ENCODE measurements around the gene ZSCAN21.
A peak's percentile ranks its signal among the peaks of the same experiment; 100 is the strongest.
"Not testable (repeated sequence)": the region's sequence is repeated elsewhere in the genome, so short reads cannot be mapped to it uniquely, and the experiment has no call there.

Gene ZSCAN21

DNA sequence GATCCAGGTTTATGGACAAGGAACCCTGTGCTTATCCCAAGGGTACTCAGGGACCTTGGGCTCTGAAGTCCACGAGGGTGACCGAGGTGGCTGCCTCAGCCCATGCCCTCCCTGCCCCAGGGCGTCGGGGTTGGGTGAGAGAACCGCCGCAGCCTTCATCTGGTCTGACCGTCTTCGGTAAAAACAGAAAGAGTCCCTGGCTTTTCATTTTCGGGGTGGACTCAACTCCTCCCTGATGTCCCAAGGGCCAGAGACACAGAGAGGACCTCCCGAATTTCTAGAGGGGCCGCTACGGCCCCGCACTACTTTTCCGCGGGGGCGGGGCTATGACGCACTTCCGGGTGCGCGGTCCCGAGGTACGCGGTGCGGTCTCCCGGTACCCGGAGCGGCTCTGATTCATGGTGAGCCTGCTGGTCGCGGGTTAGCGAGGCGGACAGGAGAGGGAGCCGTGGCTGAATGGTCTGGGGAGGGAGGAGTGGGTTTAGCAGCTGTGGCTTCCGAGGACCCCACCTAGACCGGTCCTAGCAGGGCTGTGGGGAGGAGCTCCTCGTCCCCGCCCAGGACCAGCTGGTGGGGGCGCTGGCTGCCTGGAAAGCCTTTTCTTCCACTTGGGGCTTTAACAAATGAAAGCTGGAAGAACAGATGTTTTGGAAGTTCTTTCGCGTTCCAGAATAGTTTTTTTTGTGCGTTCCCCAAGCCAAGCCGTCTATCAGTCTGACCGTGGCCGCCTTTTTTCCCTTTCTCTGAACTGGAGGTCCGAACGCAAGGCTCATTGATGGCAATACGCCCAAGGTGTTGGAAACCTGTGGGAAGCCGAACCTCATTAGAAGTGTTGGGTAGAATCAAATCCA lies at the start of gene ZSCAN21:
TSS of gene ZSCAN21 (plus strand) at position 334 of the 851 bp plus-strand sequence. CDS start 7,233 bp downstream, outside the sequence.
- DNase-seq (ENCODE audit: low read depth in 1 of 2, low spot score in 1 of 2), result peak; percentile 60 to 71

DNA sequence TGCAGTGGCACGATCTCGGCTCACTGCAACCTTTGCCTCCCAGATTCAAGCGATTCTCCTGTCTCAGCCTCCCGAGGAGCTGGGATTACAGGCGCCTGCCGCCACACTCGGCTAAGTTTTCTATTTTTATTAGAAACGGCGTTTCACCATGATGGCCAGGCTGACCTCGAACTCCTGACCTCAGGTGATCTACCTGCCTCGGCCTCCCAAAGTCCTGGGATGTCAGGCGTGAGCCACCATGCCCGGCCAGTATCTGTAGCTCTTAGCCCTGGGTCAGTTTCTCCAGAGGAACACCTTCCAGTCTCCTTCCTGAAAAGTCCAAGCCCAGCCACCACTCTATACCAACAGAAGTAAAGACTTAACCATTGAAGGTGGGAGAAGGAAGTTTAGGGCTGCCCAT lies 49.3 kb upstream of the ZSCAN21 start:
- no peak for DNase-seq (ENCODE audit: low read depth in 1 of 2, low spot score in 1 of 2)

DNA sequence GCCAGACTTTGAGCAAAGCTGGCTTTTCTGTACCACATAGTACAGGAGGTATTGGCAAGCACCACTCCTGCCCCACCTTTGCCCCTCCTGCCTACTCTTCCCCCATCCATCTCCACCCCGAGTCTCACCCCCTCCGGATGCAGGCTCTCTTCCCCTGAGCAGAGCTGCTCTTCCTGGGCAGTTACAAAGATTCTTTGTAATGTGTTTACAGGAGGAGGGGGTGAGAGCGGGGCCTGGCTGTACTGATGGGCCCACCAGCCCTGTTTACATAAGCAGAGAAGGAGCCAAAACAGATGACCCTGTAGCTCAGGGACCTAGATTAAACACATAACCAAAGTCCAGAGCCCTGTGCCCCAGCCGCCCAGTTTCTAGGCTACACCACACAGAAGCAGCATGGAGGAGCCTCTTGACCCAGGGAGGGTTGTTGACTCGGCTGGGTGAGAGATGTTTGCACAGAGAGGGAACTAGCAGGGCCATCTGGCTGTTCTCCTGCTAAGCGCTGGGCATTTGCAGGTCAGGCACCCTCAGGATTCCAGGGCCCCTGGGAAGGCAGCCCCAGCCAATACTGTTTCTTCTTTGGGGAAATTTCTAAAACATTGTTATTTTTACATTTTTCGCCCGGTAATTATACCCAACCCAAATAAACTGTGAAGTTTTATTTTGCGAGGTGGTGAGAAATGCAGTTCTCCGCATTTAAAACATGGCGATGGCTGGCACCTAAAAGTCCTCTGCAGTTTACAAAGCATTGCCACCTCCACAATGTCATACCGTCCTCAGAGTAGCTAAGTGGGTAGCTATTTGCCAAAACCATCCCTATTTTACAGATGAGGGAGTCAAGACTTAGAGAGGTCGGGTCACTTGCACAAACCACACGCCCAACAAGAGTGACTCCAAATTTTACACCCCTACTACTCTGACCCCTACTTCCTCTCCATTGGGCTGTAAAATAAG lies 45.6 kb upstream of the ZSCAN21 start:
- DNase-seq (ENCODE audit: low read depth in 1 of 2, low spot score in 1 of 2), result no peak

DNA sequence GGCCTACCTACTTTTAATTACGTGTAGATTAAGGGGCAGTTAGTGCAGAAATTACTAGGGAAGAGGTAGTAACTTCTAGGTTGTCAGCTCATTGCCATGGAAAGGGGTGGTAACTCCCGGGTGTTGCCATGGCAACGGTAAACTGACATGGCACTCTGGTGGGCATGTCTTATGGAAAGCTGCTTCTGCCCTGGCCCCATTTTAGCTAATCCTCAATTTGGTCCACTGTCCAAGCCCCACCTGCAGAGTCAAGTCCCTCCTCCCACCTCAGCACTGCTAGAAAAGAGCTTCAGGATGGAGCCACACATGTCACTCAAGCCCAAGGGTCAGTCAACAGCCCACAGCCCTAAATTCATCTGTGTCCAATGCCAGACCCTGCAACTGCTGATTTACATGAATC lies 41.7 kb upstream of the ZSCAN21 start:
- DNase-seq (ENCODE audit: low read depth in 1 of 2, low spot score in 1 of 2), result no peak

DNA sequence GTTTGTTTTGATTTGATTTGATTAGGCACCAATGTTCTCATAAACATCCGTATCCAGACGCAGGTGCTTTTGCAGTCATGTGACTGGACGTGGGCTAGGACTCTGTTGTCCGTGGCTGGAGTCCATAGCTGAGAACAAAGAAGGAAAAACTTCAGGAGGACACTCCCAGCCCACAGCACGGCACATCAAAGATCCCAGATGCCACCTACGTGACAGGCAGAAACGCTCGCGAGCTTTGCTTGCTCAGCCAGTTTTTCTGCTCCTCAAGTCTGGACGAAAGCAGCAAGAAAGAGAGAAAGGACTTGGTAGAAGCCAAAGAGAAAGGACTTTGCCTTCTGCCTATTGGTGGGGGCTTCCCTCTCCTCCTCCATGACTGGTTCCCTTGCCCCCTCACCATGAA lies 41.0 kb upstream of the ZSCAN21 start:
- no peak for DNase-seq (ENCODE audit: low read depth in 1 of 2, low spot score in 1 of 2)

DNA sequence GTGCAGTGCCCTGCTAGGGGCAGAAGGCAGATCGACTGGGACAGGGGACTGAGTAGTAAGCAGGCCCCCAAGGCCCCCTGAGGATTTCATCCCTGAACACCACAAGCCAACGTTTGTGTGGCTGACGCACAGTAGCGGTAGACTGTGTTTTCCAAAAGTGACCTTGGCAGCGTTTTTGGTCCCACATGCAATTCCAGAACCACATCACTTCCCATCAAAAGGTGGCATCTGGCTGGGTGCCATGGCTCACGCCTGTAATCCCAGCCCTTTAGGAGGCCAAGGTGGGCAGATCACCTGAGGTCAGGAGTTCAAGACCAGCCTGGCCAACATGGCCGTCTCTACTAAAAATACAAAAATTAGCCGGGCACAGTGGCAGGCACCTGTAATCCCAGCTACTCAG lies 39.6 kb upstream of the ZSCAN21 start:
- DNase-seq (ENCODE audit: low read depth in 1 of 2, low spot score in 1 of 2), result not testable (repeated sequence)

DNA sequence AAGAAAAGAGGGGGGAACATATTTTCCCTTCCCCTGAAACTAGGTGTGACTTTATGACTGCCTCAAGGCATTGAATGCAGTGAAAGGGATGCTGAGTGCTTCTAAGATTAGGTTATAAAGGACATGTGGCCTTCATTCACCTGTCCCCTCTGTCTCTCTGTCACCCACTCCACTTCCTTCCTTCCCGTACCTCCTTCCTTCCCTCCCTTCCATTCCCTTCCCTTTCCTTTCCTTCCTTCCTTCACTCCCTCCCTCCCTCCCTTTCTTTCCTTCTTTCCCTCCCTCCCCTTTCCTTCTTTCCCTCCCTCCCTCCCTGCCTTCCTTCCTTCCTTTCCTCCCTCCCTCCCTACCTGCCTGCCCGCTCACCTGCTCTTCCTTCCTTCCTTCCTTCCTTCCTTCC lies 38.7 kb upstream of the ZSCAN21 start:
- no peak for DNase-seq (ENCODE audit: low read depth in 1 of 2, low spot score in 1 of 2)

DNA sequence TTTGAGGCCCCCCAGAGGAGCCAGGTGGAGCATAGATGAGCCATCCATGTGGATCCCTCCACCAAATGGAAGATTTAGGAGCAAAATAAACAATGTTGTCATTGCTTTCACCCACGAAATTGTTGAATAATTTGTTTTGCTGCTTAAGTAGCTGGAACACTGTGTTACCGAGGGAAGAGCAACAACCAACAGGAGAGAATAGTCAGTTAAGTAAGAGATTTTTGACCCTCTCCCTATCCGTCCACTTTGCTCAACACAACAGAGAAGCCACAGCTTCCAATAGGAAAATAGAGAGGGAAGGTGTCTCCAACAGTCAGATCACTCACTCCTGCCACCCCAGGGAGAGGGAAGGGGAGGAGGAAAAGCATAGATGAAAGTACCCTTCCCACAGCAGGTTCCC lies 38.1 kb upstream of the ZSCAN21 start:
- DNase-seq (ENCODE audit: low read depth in 1 of 2, low spot score in 1 of 2), result no peak

DNA sequence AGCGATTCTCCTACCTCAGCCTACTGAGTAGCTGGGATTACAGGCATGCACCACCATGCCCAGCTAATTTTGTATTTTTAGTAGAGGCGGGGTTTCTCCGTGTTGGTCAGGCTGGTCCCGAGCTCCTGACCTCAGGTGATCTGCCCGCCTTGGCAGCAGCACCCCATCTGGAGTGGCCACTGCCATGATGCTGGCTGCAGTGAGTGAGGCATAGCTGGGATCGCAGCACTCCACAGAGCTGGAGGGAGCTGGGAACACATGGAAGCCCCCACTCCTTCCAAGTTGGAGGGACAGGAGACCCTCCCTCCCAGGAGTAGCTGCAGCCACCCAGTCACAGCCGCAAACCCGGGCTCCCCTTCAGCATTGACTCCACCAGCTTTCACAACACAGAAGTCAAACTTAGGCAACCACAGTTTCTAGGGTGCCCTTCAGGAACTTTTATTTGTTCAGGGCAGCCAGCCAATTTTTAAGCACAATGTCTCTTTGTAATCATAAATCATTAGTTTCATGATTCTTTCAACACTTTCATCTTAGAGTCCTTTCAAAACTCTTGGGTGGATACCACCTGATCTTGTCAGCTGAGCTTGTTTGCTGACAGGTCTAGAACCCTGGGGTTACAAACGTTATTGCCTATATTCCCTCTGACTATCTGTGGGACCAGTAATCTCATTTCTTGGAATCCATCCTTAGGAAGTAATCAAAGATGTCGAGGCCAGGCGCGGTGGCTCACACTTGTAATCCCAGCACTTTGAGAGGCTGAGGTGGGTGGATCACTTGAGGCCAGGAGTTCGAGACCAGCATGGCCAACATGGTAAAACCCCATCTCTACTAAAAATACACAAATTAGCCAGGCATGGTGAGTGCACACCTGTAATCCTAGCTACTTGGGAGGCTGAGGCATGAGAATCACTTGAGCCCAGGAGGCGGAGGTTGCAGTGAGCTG lies 36.9 kb upstream of the ZSCAN21 start:
- DNase-seq (ENCODE audit: low read depth in 1 of 2, low spot score in 1 of 2), result not testable (repeated sequence)

DNA sequence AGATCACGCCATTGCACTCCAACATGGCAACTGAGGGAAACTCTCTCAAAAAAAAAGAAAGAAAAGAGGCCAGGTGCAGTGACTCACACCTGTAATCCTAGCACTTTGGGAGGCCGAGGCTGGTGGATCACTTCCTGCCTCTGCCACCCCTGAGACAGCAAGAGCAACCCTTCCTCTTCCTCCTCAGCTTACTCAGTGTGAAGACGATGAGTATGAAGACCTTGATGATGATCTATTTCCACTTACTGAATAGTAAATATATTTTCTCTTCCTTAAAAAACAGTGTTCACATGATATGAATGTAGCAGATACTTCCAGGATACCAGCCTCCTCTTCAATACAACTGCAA lies 36.3 kb upstream of the ZSCAN21 start:
- DNase-seq (ENCODE audit: low read depth in 1 of 2, low spot score in 1 of 2), result no peak

DNA sequence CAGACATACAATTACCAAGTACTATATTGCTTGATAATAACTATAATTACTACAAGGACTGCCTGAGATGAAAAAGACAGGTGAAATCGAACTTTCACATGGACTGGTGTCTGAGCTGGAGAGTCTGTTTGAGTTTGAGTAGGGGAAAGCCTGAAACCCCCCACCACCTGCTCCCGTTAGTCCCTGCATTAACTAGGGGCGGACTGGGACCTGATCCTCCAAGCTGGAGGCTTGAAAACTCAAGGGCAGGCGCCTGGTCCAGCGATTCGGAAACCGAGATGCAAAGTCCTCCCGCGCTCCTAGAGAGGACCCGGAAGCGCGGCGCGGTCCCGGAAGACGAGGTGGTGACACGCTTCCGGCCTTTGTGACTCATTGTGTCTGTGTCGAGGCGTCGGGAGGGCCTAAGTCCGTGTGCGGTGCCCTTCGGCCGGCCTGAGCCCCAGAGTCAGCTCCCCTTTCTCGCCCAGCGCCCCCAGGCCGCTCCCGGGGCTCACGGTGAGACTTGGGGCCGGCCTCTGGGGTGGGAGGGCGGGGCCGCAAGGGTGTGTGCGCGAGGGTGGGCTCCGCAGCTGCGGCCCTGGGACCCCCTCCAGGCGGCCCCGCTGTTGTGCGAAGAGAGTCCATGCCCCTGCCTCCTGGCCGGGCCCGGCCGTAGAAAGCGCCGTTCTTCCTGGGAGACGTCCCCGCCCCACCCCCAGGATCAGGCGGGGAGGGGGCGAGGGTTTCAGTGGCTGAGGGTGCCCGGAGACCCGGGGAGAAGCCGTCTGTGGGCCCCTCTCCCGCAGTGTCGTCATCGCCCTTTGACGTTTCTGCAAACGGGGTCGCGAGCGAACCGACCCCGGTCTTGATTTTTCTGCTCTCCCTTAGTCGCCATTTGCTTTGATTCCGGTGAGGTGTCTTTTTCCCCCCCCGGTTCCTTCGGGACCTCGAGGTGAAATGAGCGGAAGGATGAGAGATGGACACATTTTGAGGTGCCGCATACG lies 34.1 kb upstream of the ZSCAN21 start, which contains the start of gene ZKSCAN1:
TSS of gene ZKSCAN1 (plus strand) at position 365 of the 983 bp plus-strand sequence. CDS start 7,911 bp downstream, outside the sequence.
- peak; percentile 68 to 75 for DNase-seq (ENCODE audit: low read depth in 1 of 2, low spot score in 1 of 2)

DNA sequence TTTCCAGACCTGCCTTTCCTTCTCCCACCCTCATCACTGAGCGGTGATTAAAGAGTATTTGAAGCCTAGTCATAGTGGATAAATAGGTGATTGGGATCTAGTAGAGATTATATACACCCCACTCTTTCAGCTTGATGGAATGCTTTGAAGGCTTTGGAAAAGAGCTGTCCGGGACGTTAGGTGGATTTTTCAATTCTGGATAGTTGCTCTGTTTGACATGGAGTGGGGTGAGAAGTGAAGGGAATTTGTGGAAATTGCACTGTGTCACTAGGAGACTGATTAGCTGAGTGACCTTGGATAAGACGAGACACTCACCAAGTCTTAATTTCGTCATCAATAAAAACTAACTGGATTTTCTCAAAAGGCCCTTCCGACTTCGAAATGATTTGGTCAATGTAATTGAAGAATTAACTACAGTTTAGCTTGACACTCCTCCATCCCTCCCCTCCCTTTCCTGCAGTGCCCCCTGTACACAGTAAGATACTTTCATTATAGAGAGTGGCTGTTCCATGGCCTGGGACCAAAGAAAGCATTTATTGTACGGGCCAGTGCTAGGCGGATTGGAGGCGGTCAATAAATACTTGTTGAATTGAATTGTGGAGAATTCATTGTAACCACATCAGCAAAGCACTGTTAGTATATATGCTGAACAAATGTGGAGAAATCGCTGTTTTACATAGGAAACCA lies 33.2 kb upstream of the ZSCAN21 start:
- no peak for DNase-seq (ENCODE audit: low read depth in 1 of 2, low spot score in 1 of 2)

DNA sequence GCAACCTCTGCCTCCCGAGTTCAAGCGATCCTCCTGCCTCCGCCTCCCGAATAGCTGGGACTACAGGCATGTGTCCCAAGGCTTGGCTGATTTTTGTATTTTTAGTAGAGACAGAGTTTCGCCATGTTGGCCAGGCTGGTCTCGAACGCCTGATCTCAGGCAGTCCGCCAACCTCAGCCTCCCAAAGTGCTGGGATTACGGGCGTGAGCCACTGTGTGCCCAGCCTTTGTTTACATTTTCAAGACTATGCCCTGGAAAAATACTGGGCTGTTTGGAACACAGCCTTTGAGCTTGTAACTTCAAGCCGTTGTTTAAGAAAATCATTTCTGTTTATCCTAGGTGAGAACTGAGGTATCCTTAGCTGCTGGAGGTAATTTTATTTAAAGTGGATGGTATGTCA lies 32.3 kb upstream of the ZSCAN21 start:
- DNase-seq (ENCODE audit: low read depth in 1 of 2, low spot score in 1 of 2), result no peak

DNA sequence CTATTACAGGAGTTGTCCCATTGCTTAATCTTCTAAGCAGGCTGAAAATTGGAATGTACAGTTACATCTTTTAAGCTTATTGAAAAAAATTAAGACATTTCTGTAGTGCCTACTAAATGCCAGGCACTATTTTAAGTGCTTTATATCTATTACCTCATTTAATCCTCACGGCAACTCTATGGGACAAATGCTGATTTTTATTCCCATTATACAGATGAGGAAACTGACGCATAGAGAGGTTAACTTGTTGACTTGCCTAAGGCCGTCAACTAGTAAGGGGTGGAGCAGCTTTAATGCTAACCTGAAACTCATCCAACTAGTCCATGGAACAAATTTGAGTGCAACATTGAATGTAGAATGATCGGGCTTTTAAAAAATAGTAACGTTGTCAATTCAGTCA lies 31.7 kb upstream of the ZSCAN21 start:
- DNase-seq (ENCODE audit: low read depth in 1 of 2, low spot score in 1 of 2), result no peak

DNA sequence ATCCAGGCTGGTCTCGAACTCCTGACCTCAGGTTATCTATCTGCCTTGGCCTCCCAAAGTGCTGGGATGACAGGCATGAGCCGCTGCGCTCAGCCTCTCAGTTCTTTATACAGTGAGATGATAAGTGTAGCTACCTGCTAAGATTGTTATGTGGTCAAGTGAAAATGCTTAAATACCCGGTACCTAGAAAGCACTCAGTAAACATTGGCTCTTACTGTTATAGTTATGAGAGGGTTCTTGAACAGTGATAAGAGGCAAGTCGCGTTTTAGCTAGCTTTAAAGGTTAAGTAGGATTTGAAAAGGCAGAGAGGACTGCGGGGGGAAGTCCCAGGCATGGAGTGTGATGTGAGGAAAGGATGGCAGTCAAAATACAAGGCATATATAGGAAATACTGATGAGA lies 29.7 kb upstream of the ZSCAN21 start:
- DNase-seq (ENCODE audit: low read depth in 1 of 2, low spot score in 1 of 2), result no peak

DNA sequence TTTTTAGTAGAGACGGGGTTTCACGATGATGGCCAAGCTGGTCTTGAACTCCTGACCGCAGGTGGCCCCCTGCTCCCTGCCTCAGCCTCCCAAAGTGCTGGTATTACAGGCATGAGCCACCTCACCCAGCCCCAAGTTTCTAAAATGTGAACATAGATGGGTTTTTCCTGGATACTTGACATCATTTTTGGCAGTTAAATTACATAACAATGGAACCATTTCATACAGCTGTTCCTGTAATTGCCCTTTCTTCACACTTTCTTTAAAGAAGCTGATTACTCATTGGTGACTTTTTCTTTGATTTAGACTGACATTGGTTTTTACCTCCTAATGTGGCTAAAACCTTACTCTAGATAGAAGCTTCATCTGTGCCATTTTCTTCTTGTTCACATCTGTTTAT lies 28.3 kb upstream of the ZSCAN21 start:
- DNase-seq (ENCODE audit: low read depth in 1 of 2, low spot score in 1 of 2), result no peak

DNA sequence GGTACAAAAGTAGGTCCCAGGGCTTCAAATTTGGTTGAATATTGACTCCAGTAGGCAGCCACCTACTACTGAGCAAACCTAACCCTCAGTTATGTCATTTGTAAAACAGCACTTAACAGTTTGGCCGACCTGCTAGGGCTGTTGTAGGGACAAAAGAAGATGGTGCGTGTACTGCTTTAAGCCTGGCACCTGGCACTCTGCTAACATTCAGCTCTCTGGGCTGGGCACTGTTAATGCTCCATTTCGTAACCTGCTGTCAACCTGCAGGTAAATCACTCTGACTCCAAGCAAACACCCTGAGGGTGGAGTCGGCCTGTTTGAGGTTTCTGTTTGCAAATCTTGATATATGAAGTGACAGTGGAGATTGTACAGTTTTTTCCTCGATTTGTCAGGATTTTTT lies 27.0 kb upstream of the ZSCAN21 start:
- no peak for DNase-seq (ENCODE audit: low read depth in 1 of 2, low spot score in 1 of 2)

DNA sequence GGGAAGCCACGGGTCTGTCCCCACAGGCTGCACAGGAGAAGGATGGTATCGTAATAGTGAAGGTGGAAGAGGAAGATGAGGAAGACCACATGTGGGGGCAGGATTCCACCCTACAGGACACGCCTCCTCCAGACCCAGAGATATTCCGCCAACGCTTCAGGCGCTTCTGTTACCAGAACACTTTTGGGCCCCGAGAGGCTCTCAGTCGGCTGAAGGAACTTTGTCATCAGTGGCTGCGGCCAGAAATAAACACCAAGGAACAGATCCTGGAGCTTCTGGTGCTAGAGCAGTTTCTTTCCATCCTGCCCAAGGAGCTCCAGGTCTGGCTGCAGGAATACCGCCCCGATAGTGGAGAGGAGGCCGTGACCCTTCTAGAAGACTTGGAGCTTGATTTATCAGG lies 26.0 kb upstream of the ZSCAN21 start:
- DNase-seq (ENCODE audit: low read depth in 1 of 2, low spot score in 1 of 2), result no peak

DNA sequence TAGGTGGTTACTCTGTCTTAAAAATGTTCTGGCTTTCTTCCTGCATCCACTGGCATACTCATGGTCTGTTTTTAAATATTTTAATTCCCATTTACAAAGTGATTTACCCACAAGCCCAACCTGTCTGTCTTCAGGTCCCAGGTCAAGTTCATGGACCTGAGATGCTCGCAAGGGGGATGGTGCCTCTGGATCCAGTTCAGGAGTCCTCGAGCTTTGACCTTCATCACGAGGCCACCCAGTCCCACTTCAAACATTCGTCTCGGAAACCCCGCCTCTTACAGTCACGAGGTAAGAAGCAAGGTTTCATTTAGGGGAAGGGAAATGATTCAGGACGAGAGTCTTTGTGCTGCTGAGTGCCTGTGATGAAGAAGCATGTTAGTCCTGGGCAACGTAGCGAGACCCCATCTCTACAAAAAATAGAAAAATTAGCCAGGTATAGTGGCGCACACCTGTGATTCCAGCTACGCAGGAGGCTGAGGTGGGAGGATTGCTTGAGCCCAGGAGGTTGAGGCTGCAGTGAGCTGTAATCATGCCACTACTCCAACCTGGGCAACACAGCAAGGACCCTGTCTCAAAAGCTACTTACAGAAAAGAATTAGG lies 25.5 kb upstream of the ZSCAN21 start:
- DNase-seq (ENCODE audit: low read depth in 1 of 2, low spot score in 1 of 2), result no peak

Data from activated T-helper 1 cell treated with anti-CD3 and anti-CD28 coated beads, Interleukin-2, amount 50 U/mL, for 16 hours (primary cell).